GM23248 (cell line): ENCODE measurements around the gene TRAF1. TPM values are rescaled to one million over a fixed set of nuclear protein-coding genes. Genes with fewer than 3 reads are reported as not detected.

Source experiments
- DNase-seq: peaks from one replicate; pipeline ENCODE4 v3.0.0-alpha.2; 2015
- H2AFZ ChIP-seq: fragments of 200-600 bp; sonication (generic); 2 replicates; pipeline ENCODE4 v1.6.1; 2016; ENCODE audit warnings: antibody characterized with exemption
- H3F3A ChIP-seq: fragments of 200-600 bp; sonication (generic); 2 replicates; pipeline ENCODE4 v1.6.1; 2016; ENCODE audit warnings: mild to moderate bottlenecking, antibody characterized with exemption, mixed run types; ENCODE audit not compliant: insufficient read depth
- H3K27ac ChIP-seq: fragments of 200-600 bp; sonication (generic); 2 replicates; pipeline ENCODE4 v1.5.1; 2016; ENCODE audit warnings: mild to moderate bottlenecking
- H3K27me3 ChIP-seq: fragments of 200-600 bp; sonication (generic); replicated peaks from 2 replicates; pipeline ENCODE4 v1.6.1; 2016; ENCODE audit warnings: mild to moderate bottlenecking; ENCODE audit not compliant: insufficient read depth
- H3K36me3 ChIP-seq: fragments of 200-600 bp; sonication (generic); 2 replicates; pipeline ENCODE4 v1.6.1; 2016; ENCODE audit warnings: low read depth, mild to moderate bottlenecking
- H3K4me1 ChIP-seq: fragments of 200-600 bp; sonication (generic); 2 replicates; pipeline ENCODE4 v1.6.1; 2016; ENCODE audit warnings: mild to moderate bottlenecking; ENCODE audit not compliant: insufficient read depth
- H3K4me2 ChIP-seq: fragments of 200-600 bp; sonication (generic); one replicate; pipeline ENCODE4 v1.6.1; 2016; ENCODE audit warnings: mild to moderate bottlenecking; ENCODE audit not compliant: unreplicated experiment
- H3K4me3 ChIP-seq: fragments of 200-600 bp; sonication (generic); 2 replicates; pipeline ENCODE4 v1.5.1; 2016; ENCODE audit warnings: mild to moderate bottlenecking
- H3K79me2 ChIP-seq: fragments of 200-600 bp; sonication (generic); 2 replicates; pipeline ENCODE4 v1.6.1; 2016; ENCODE audit warnings: mild to moderate bottlenecking; ENCODE audit not compliant: insufficient read depth
- H3K9ac ChIP-seq: fragments of 200-600 bp; sonication (generic); 2 replicates; pipeline ENCODE4 v1.6.1; 2016; ENCODE audit warnings: mild to moderate bottlenecking
- H3K9me2 ChIP-seq: fragments of 200-600 bp; sonication (generic); 2 replicates; pipeline ENCODE4 v1.6.1; 2016; ENCODE audit warnings: mixed run types, mild to moderate bottlenecking, moderate library complexity; ENCODE audit not compliant: insufficient read depth
- H3K9me3 ChIP-seq: fragments of 200-600 bp; sonication (generic); one replicate; pipeline ENCODE4 v1.6.1; 2017; ENCODE audit warnings: low read depth
- H4K20me1 ChIP-seq: fragments of 200-600 bp; sonication (generic); 2 replicates; pipeline ENCODE4 v1.6.0; 2016; ENCODE audit not compliant: insufficient read depth
- EZH2 ChIP-seq: fragments of 200-600 bp; sonication (generic); IDR thresholded peaks from 2 replicates; pipeline ENCODE4 v1.6.1; 2018; ENCODE audit warnings: antibody characterized with exemption, mild to moderate bottlenecking; ENCODE audit not compliant: insufficient read depth, poor library complexity, severe bottlenecking
- EZH2phosphoT487 ChIP-seq: fragments of 200-600 bp; sonication (generic); IDR thresholded peaks from 2 replicates; pipeline ENCODE4 v1.6.1; 2018; ENCODE audit warnings: antibody characterized with exemption, moderate library complexity, mild to moderate bottlenecking, low read depth; ENCODE audit not compliant: insufficient read depth
- WGBS, 2 experiments: methylation state at CpG; one replicate each; pipeline ENCODE4 v1.1.6; 2015 to 2017; ENCODE audit warnings: low lambda C conversion rate in 2 of 2, low coverage in 1 of 2; ENCODE audit errors: missing lambda C conversion rate in 2 of 2; 5-methylcytosine and 5-hydroxymethylcytosine counted together
- in situ Hi-C: fragments of 300-500 bp; cut with MboI; formaldehyde crosslinking; loops from 2 replicates; pipeline ENCODE4 v1.15.0; 2020
- polyA plus RNA-seq: library from polyadenylated mRNA; unstranded; fragments of >200 nt; fragmentation: Nextera tagmentation; extraction: Ambion mirVana; gene quantifications from 2 replicates; pipeline ENCODE4 v1.2.1, GENCODE V29; 2016
- total RNA-seq: library from RNA; depleted of rRNA; stranded (reverse); fragments of >200 nt; shearing (Covaris generic); gene quantifications from 2 replicates; pipeline ENCODE4 v1.2.3, GENCODE V29; 2014

The TRAF1 gene
- total and polyA plus RNA-seq, 2 experiments from 2014 or later, result 0.54 to 0.75 TPM

- in situ Hi-C loops, result no loop called here
Measured at GRCh38 chr9:120970244-120970643, 43.6 kb upstream of the TRAF1 start.

GRCh38 chr9:120966013-120966369 lies 39.4 kb upstream of the TRAF1 start:
- 53% methylated on average over 3 of the region's 3 CpGs for WGBS, 2 experiments
- Histone ChIP-seq H3K79me2 (no peaks in the 10 kb centered on the region), H3K4me1 (no peaks in the 10 kb centered on the region), H3K4me2 (no peak overlapping the region), H3K27me3 (no peaks in the 10 kb centered on the region), H3K36me3 (no peaks in the 10 kb centered on the region), H3K27ac (no peak overlapping the region), H4K20me1 (no peaks in the 10 kb centered on the region), H3K9me3 (no peaks in the 10 kb centered on the region), H3K9ac (no peak overlapping the region), H2AFZ (no peak overlapping the region), H3F3A (no peaks in the 10 kb centered on the region), H3K9me2 (no peaks in the 10 kb centered on the region), H3K4me3 (no peak overlapping the region)
- TF ChIP-seq EZH2 (no peak), EZH2phosphoT487 (no peak)
- in situ Hi-C loops, result no loop called here
- no peak for DNase-seq

More at GRCh38 chr9:120970244-120970643, 43.6 kb upstream of the TRAF1 start:
- no peak overlapping the region for H3K9ac ChIP-seq
- H4K20me1 ChIP-seq, result no peaks in the 10 kb centered on the region
- TF ChIP-seq EZH2phosphoT487, result no peak
- no peak for TF ChIP-seq EZH2
- WGBS, 2 experiments, result 72 to 75% methylated on average over 3 of the region's 3 CpGs
- H3K27me3 ChIP-seq, result no peaks in the 10 kb centered on the region
- no peaks in the 10 kb centered on the region for H3K79me2 ChIP-seq
- H3K4me2 ChIP-seq, result no peak overlapping the region
- H3K4me1 ChIP-seq, result no peaks in the 10 kb centered on the region
- no peaks in the 10 kb centered on the region for H3F3A ChIP-seq
- no peaks in the 10 kb centered on the region for H3K36me3 ChIP-seq
- no peak overlapping the region for H2AFZ ChIP-seq
- H3K9me3 ChIP-seq, result no peaks in the 10 kb centered on the region
- no peaks in the 10 kb centered on the region for H3K9me2 ChIP-seq
- DNase-seq, result peak; percentile 4
- H3K4me3 ChIP-seq, result no peak overlapping the region
- no peak overlapping the region for H3K27ac ChIP-seq

- Histone ChIP-seq H3F3A (no peaks in the 10 kb centered on the region), H3K36me3 (no peaks in the 10 kb centered on the region), H3K4me2 (no peak overlapping the region), H4K20me1 (no peaks in the 10 kb centered on the region), H3K79me2 (no peaks in the 10 kb centered on the region), H3K27me3 (no peaks in the 10 kb centered on the region), H3K9me3 (no peaks in the 10 kb centered on the region), H3K4me3 (no peak overlapping the region), H3K9me2 (no peaks in the 10 kb centered on the region), H3K9ac (no peak overlapping the region), H3K4me1 (no peaks in the 10 kb centered on the region), H2AFZ (no peak overlapping the region), H3K27ac (no peak overlapping the region)
- 62 to 64% methylated on average over 4 of the region's 4 CpGs for WGBS, 2 experiments
- in situ Hi-C loops, result no loop called here
- DNase-seq, result peak; percentile 9
- no peak for TF ChIP-seq EZH2phosphoT487
- no peak for TF ChIP-seq EZH2
Measured at GRCh38 chr9:120965344-120966012, 38.9 kb upstream of the TRAF1 start.

GRCh38 chr9:120961936-120962335 lies 35.3 kb upstream of the TRAF1 start:
- Histone ChIP-seq H2AFZ (no peak overlapping the region), H3K4me3 (no peak overlapping the region), H3K9ac (no peak overlapping the region), H3K27ac (no peak overlapping the region), H3K9me3 (no peaks in the 10 kb centered on the region), H3K79me2 (no peaks in the 10 kb centered on the region), H3K4me2 (no peak overlapping the region), H3K36me3 (no peaks in the 10 kb centered on the region), H4K20me1 (no peaks in the 10 kb centered on the region), H3K9me2 (no peaks in the 10 kb centered on the region), H3K27me3 (no peaks in the 10 kb centered on the region), H3F3A (no peaks in the 10 kb centered on the region), H3K4me1 (no peaks in the 10 kb centered on the region)
- TF ChIP-seq EZH2, result no peak
- TF ChIP-seq EZH2phosphoT487, result no peak
- WGBS, 2 experiments, result 97 to 99% methylated on average over 3 of the region's 3 CpGs
- in situ Hi-C loops, result no loop called here
- DNase-seq, result no peak

GRCh38 chr9:120960001-120960400 lies 33.4 kb upstream of the TRAF1 start:
- Histone ChIP-seq H3F3A (no peaks in the 10 kb centered on the region), H4K20me1 (no peaks in the 10 kb centered on the region), H3K27me3 (no peaks in the 10 kb centered on the region), H3K79me2 (no peaks in the 10 kb centered on the region), H3K4me1 (no peaks in the 10 kb centered on the region), H3K9me3 (no peaks in the 10 kb centered on the region), H2AFZ (no peak overlapping the region), H3K36me3 (no peaks in the 10 kb centered on the region), H3K27ac (no peak overlapping the region), H3K9me2 (no peaks in the 10 kb centered on the region), H3K9ac (no peak overlapping the region), H3K4me3 (no peak overlapping the region), H3K4me2 (no peak overlapping the region)
- in situ Hi-C loops, result no loop called here
- TF ChIP-seq EZH2, result no peak
- DNase-seq, result no peak
- WGBS, 2 experiments, result 50 to 58% methylated on average over 1 of the region's 1 CpG
